Keratinocyte (primary cell): ENCODE data around the gene DRGX.

ENCODE experiments used
- CTCF ChIP-seq, 3 experiments: IDR thresholded peaks in 1 of 3; conservative IDR thresholded peaks in 1 of 3; optimal IDR thresholded peaks in 1 of 3; 2 replicates in 2 of 3; 3 replicates in 1 of 3; pipeline versions ENCODE3 to v1.5.1; 2011; ENCODE audit warnings: low read length in 3 of 3, mild to moderate bottlenecking in 3 of 3, moderate library complexity in 2 of 3, control low read depth in 1 of 3, inconsistent platforms in 1 of 3; ENCODE audit not compliant: insufficient read depth in 2 of 3; ENCODE audit errors: extremely low read depth in 1 of 3
- EZH2 ChIP-seq: IDR thresholded peaks from one replicate; pipeline ENCODE4 v1.6.1; 2012; ENCODE audit warnings: inconsistent platforms, mild to moderate bottlenecking, low read length, moderate library complexity

GRCh38 chr10:49389361-49389933, 6.4 kb downstream of the DRGX start:
- no peak for TF ChIP-seq EZH2
- TF ChIP-seq CTCF (optimal IDR thresholded peaks at IDR 0.05 in 1 of 3, IDR thresholded peaks at IDR 0.05 in 1 of 3, conservative IDR thresholded peaks at IDR 0.05 in 1 of 3; ENCODE audit: extremely low read depth in 1 of 3, insufficient read depth in 2 of 3, low read length in 3 of 3) = no peak
